HepG2 (cell line): ENCODE measurements around the gene HPDL. TPM values are rescaled to one million over a fixed set of nuclear protein-coding genes. Genes with fewer than 3 reads are reported as not detected.
A peak's percentile ranks its signal among the peaks of the same experiment; 100 is the strongest.

Experiments
- CEBPB ChIP-seq: IDR thresholded peaks from 2 replicates; pipeline ENCODE4 v1.6.1; 2011; ENCODE audit warnings: low read depth, low read length, improper control_type of control experiment, borderline replicate concordance
- DR1 ChIP-seq: sonication (generic); formaldehyde crosslinking; IDR thresholded peaks from 2 replicates; pipeline ENCODE4 v1.8.0; 2021; ENCODE audit warnings: mild to moderate bottlenecking, missing genetic modification reagents, inconsistent platforms
- FOXK2 ChIP-seq: fragments of 450-650 bp; IDR thresholded peaks from 2 replicates; pipeline ENCODE4 v1.6.1; 2016
- HOXA3 ChIP-seq: sonication (generic); formaldehyde crosslinking; IDR thresholded peaks from 2 replicates; pipeline ENCODE4 v1.5.0; 2020; ENCODE audit warnings: missing genetic modification reagents
- IRF2 ChIP-seq: IDR thresholded peaks from 2 replicates; pipeline ENCODE4 v1.6.1; 2018; ENCODE audit warnings: missing genetic modification reagents, missing compliant biosample characterization
- MED1 ChIP-seq: sonication (generic); formaldehyde crosslinking; IDR thresholded peaks from 2 replicates; pipeline ENCODE4 v1.4.0; 2020; ENCODE audit warnings: missing genetic modification reagents
- NR2F6 ChIP-seq, 2 experiments: IDR thresholded peaks; 2 replicates each; pipeline ENCODE4 v1.6.1; 2016; ENCODE audit warnings: antibody characterized with exemption in 1 of 2, mild to moderate bottlenecking in 1 of 2
- RXRB ChIP-seq: IDR thresholded peaks from 2 replicates; pipeline ENCODE4 v1.6.1; 2016; ENCODE audit warnings: borderline replicate concordance, missing genetic modification reagents, missing compliant biosample characterization
- SKIL ChIP-seq: sonication (generic); formaldehyde crosslinking; IDR thresholded peaks from 2 replicates; pipeline ENCODE4 v1.8.0; 2022; ENCODE audit warnings: missing genetic modification reagents, mild to moderate bottlenecking, moderate library complexity, borderline replicate concordance
- TEAD3 ChIP-seq: optimal IDR thresholded peaks from 2 replicates; pipeline ENCODE3; 2016; ENCODE audit warnings: borderline replicate concordance
- THRA ChIP-seq: sonication (generic); formaldehyde crosslinking; IDR thresholded peaks from 2 replicates; pipeline ENCODE4 v1.4.0; 2020; ENCODE audit warnings: missing genetic modification reagents, borderline replicate concordance
- UBTF ChIP-seq: sonication (generic); formaldehyde crosslinking; IDR thresholded peaks from 2 replicates; pipeline ENCODE4 v1.4.0; 2020; ENCODE audit warnings: mild to moderate bottlenecking, missing genetic modification reagents
- ZNF121 ChIP-seq: sonication (generic); formaldehyde crosslinking; IDR thresholded peaks from 2 replicates; pipeline ENCODE4 v1.5.0; 2020; ENCODE audit warnings: mild to moderate bottlenecking, missing genetic modification reagents
- ZNF136 ChIP-seq: sonication (generic); formaldehyde crosslinking; IDR thresholded peaks from 2 replicates; pipeline ENCODE4 v1.8.1; 2022; ENCODE audit warnings: low read depth, mild to moderate bottlenecking, moderate library complexity, missing genetic modification reagents
- ZNF281 ChIP-seq: sonication (generic); formaldehyde crosslinking; IDR thresholded peaks from 2 replicates; pipeline ENCODE4 v1.4.0; 2020; ENCODE audit warnings: missing genetic modification reagents, borderline replicate concordance
- ZNF335 ChIP-seq: sonication (generic); formaldehyde crosslinking; IDR thresholded peaks from 2 replicates; pipeline ENCODE4 v1.4.0; 2020; ENCODE audit warnings: missing genetic modification reagents
- ZNF557 ChIP-seq: sonication (generic); formaldehyde crosslinking; IDR thresholded peaks from 2 replicates; pipeline ENCODE4 v1.4.0; 2020; ENCODE audit warnings: missing genetic modification reagents
- ZNF576 ChIP-seq: sonication (generic); formaldehyde crosslinking; IDR thresholded peaks from 2 replicates; pipeline ENCODE4 v1.4.0; 2020; ENCODE audit warnings: mild to moderate bottlenecking, missing genetic modification reagents
- ZNF598 ChIP-seq: sonication (generic); formaldehyde crosslinking; IDR thresholded peaks from 2 replicates; pipeline ENCODE4 v1.5.1; 2020; ENCODE audit warnings: mild to moderate bottlenecking, missing genetic modification reagents, borderline replicate concordance
- ZNF616 ChIP-seq: sonication (generic); formaldehyde crosslinking; IDR thresholded peaks from 2 replicates; pipeline ENCODE4 v1.5.0; 2020; ENCODE audit warnings: low read depth, mild to moderate bottlenecking, missing genetic modification reagents
- ZSCAN9 ChIP-seq: IDR thresholded peaks from 2 replicates; pipeline ENCODE4 v1.6.1; 2016; ENCODE audit warnings: borderline replicate concordance
- polyA plus RNA-seq, 8 experiments: library from polyadenylated mRNA; depleted of rRNA in 3 of 8; stranded (reverse) in 7 of 8; unstranded in 1 of 8; fragments of >200 nt; fragmentation: Illumina TruSeq in 4 of 8; extraction: Trizol in 4 of 8; gene quantifications; 2 replicates each; pipeline versions ENCODE4 v1.2.1 to v1.2.3, GENCODE V29; 2011 to 2016; ENCODE audit warnings: low read depth in 4 of 8, missing spikeins in 1 of 8, mixed read lengths in 1 of 8; ENCODE audit not compliant: insufficient read depth in 1 of 8
- total RNA-seq, 5 experiments: library from RNA; depleted of rRNA; stranded (reverse); fragments of >200 nt; fragmentation: Illumina TruSeq; extraction: Trizol; gene quantifications; 2 replicates each; pipeline ENCODE4 v1.2.3, GENCODE V29; 2016; ENCODE audit warnings: low read depth in 1 of 5

The HPDL gene
- total and polyA plus RNA-seq, 2 of the 13 experiments (the other 11 are each of a cell fraction or from before 2014, with no cell fraction given), result not detected

GRCh38 chr1:45297666-45298356, 28.9 kb upstream of the HPDL start (continued):
- peak; percentile 52; the same call in 1 of the 2 replicates for TF ChIP-seq MED1 (CRISPR knock-in tag)
- peak; percentile 93 for TF ChIP-seq THRA (CRISPR knock-in tag)
- peak; percentile 57; the same call in 1 of the 2 replicates for TF ChIP-seq ZNF598 (CRISPR knock-in tag)
- no peak for TF ChIP-seq ZNF576
- TF ChIP-seq ZNF136 (CRISPR knock-in tag), result 0 out of 2 replicates have a peak, but pooled peaks have one; percentile 42
- TF ChIP-seq DR1 (CRISPR knock-in tag), result no peak
- peak; percentile 74 for TF ChIP-seq ZNF281
- peak; percentile 58 for TF ChIP-seq IRF2
- peak; percentile 74 for TF ChIP-seq NR2F6 (IDR thresholded peaks at IDR 0.05)
- TF ChIP-seq NR2F6 (CRISPR knock-in tag; IDR thresholded peaks at IDR 0.05), result no peak
- TF ChIP-seq TEAD3 (CRISPR knock-in tag), result peak; percentile 21
- TF ChIP-seq UBTF (CRISPR knock-in tag), result 0 out of 2 replicates have a peak, but pooled peaks have one; percentile 11
- TF ChIP-seq ZNF121 (CRISPR knock-in tag), result no peak; the same call in 1 of the 2 replicates
- peak; percentile 48; the same call in 1 of the 2 replicates for TF ChIP-seq HOXA3 (CRISPR knock-in tag)
- no peak for TF ChIP-seq ZNF557 (CRISPR knock-in tag)
- 0 out of 2 replicates have a peak, but pooled peaks have one; percentile 27 for TF ChIP-seq ZSCAN9 (CRISPR knock-in tag)
- TF ChIP-seq FOXK2, result no peak
- TF ChIP-seq RXRB (CRISPR knock-in tag), result peak; percentile 85
- TF ChIP-seq ZNF616 (CRISPR knock-in tag), result no peak
- TF ChIP-seq SKIL (CRISPR knock-in tag), result 0 out of 2 replicates have a peak, but pooled peaks have one; percentile 22
- peak; percentile 62; the same call in 1 of the 2 replicates for TF ChIP-seq CEBPB
- peak; percentile 44; the same call in 1 of the 2 replicates for TF ChIP-seq ZNF335
